Measurements from ENCODE around the gene B3GALT2. TPM values are rescaled to one million over a fixed set of nuclear protein-coding genes. Genes with fewer than 3 reads are reported as not detected.
"Not testable (repeated sequence)": the region's sequence is repeated elsewhere in the genome, so short reads cannot be mapped to it uniquely, and the experiment has no call there.

B3GALT2 gene
- polyA plus RNA-seq, 1 donor from 2014 or later = 0.14 TPM

GRCh38 chr1:193190096-193190744 lies 3.8 kb upstream of the B3GALT2 start:
- no peak overlapping the region for H3K4me3 Mint-ChIP-seq
- H3K36me3 Mint-ChIP-seq = peaks cover 9% of the 10 kb centered on the region
- no peaks in the 10 kb centered on the region for H3K27me3 Mint-ChIP-seq
- peaks cover 13 to 34% (median 30%) of the 10 kb centered on the region in 3 donors for H3K4me1 Mint-ChIP-seq
- H3K27ac Mint-ChIP-seq = peak overlapping the region in 1 of 3 donors; percentile 19
- H3K9me3 Mint-ChIP-seq = no peaks in the 10 kb centered on the region

GRCh38 chr1:193189442-193190095 lies 3.2 kb upstream of the B3GALT2 start:
- H3K4me3 Mint-ChIP-seq = no peak overlapping the region
- peaks cover 14 to 36% (median 31%) of the 10 kb centered on the region in 3 donors for H3K4me1 Mint-ChIP-seq
- H3K27me3 Mint-ChIP-seq = no peaks in the 10 kb centered on the region
- H3K36me3 Mint-ChIP-seq = peaks cover 9% of the 10 kb centered on the region
- no peak overlapping the region for H3K27ac Mint-ChIP-seq
- H3K9me3 Mint-ChIP-seq = no peaks in the 10 kb centered on the region

- H3K27me3 Mint-ChIP-seq, H3K4me3 Mint-ChIP-seq, H3K27ac Mint-ChIP-seq, H3K36me3 Mint-ChIP-seq, H3K9me3 Mint-ChIP-seq: not testable (repeated sequence)
- H3K4me1 Mint-ChIP-seq = peaks cover 13 to 33% (median 25%) of the 10 kb centered on the region in 3 donors
These were observed 2.5 kb upstream of the B3GALT2 start for GRCh38 chr1:193188915-193189314.

- Mint-ChIP-seq H3K4me1 (peaks cover 11 to 31% (median 29%) of the 10 kb centered on the region in 3 donors), H3K36me3 (peaks cover 4% of the 10 kb centered on the region), H3K27ac (peak overlapping the region in 1 of 3 donors; percentile 23), H3K27me3 (no peaks in the 10 kb centered on the region), H3K4me3 (no peak overlapping the region), H3K9me3 (no peaks in the 10 kb centered on the region)
These were observed 701 bp upstream of the B3GALT2 start for GRCh38 chr1:193187114-193187513.

- Mint-ChIP-seq H3K4me3 (no peak overlapping the region), H3K27me3 (no peaks in the 10 kb centered on the region)
These were observed 1.2 kb downstream of the B3GALT2 start for GRCh38 chr1:193185211-193185610.

GRCh38 chr1:193184776-193185175 lies 1.6 kb downstream of the B3GALT2 start:
- H3K9me3 Mint-ChIP-seq = no peaks in the 10 kb centered on the region
- H3K27ac Mint-ChIP-seq = no peak overlapping the region
- H3K4me1 Mint-ChIP-seq = peaks cover 11 to 31% (median 26%) of the 10 kb centered on the region in 3 donors
- H3K36me3 Mint-ChIP-seq = no peaks in the 10 kb centered on the region
- no peak overlapping the region for H3K4me3 Mint-ChIP-seq
- H3K27me3 Mint-ChIP-seq = no peaks in the 10 kb centered on the region

More at GRCh38 chr1:193185211-193185610, 1.2 kb downstream of the B3GALT2 start:
- Mint-ChIP-seq H3K4me1 (peaks cover 11 to 34% (median 27%) of the 10 kb centered on the region in 3 donors), H3K27ac (no peak overlapping the region), H3K9me3 (no peaks in the 10 kb centered on the region), H3K36me3 (no peaks in the 10 kb centered on the region)

GRCh38 chr1:193183019-193183627 lies 3.3 kb downstream of the B3GALT2 start:
- peaks cover 9 to 29% (median 26%) of the 10 kb centered on the region in 3 donors for H3K4me1 Mint-ChIP-seq
- H3K4me3 Mint-ChIP-seq = no peak overlapping the region
- H3K27me3 Mint-ChIP-seq = no peaks in the 10 kb centered on the region
- no peaks in the 10 kb centered on the region for H3K9me3 Mint-ChIP-seq
- no peaks in the 10 kb centered on the region for H3K36me3 Mint-ChIP-seq
- H3K27ac Mint-ChIP-seq = no peak overlapping the region

GRCh38 chr1:193181985-193182384 lies 4.4 kb downstream of the B3GALT2 start:
- no peaks in the 10 kb centered on the region for H3K9me3 Mint-ChIP-seq
- H3K27ac Mint-ChIP-seq = no peak overlapping the region
- no peak overlapping the region for H3K4me3 Mint-ChIP-seq
- no peaks in the 10 kb centered on the region for H3K27me3 Mint-ChIP-seq
- peaks cover 9 to 29% (median 26%) of the 10 kb centered on the region in 3 donors for H3K4me1 Mint-ChIP-seq
- peaks cover under 1% of the 10 kb centered on the region for H3K36me3 Mint-ChIP-seq

GRCh38 chr1:193181536-193181935 lies 4.9 kb downstream of the B3GALT2 start:
- H3K4me1 Mint-ChIP-seq = peaks cover 9 to 28% (median 25%) of the 10 kb centered on the region in 3 donors
- peaks cover 3% of the 10 kb centered on the region for H3K36me3 Mint-ChIP-seq
- no peak overlapping the region for H3K27ac Mint-ChIP-seq
- no peaks in the 10 kb centered on the region for H3K27me3 Mint-ChIP-seq
- no peaks in the 10 kb centered on the region for H3K9me3 Mint-ChIP-seq
- no peak overlapping the region for H3K4me3 Mint-ChIP-seq

GRCh38 chr1:193179094-193179493 lies 7.3 kb downstream of the B3GALT2 start:
- H3K36me3 Mint-ChIP-seq = peaks cover 9% of the 10 kb centered on the region
- H3K27me3 Mint-ChIP-seq = no peaks in the 10 kb centered on the region
- peaks cover 7 to 17% (median 15%) of the 10 kb centered on the region in 3 donors for H3K4me1 Mint-ChIP-seq
- H3K4me3 Mint-ChIP-seq = no peak overlapping the region
- H3K9me3 Mint-ChIP-seq = no peaks in the 10 kb centered on the region
- H3K27ac Mint-ChIP-seq = peak overlapping the region in 1 of 3 donors; percentile 50

GRCh38 chr1:193176788-193177187 lies 9.6 kb downstream of the B3GALT2 start:
- H3K9me3 Mint-ChIP-seq = no peaks in the 10 kb centered on the region
- peaks cover 9 to 14% (median 13%) of the 10 kb centered on the region in 3 donors for H3K4me1 Mint-ChIP-seq
- H3K27ac Mint-ChIP-seq = no peak overlapping the region
- no peaks in the 10 kb centered on the region for H3K27me3 Mint-ChIP-seq
- no peak overlapping the region for H3K4me3 Mint-ChIP-seq
- H3K36me3 Mint-ChIP-seq = peaks cover 9% of the 10 kb centered on the region

- Mint-ChIP-seq H3K9me3 (no peaks in the 10 kb centered on the region), H3K4me3 (no peak overlapping the region), H3K36me3 (peaks cover 10% of the 10 kb centered on the region), H3K27ac (peak overlapping the region in 1 of 3 donors; percentile 21), H3K27me3 (no peaks in the 10 kb centered on the region), H3K4me1 (peaks cover 7 to 13% (median 9%) of the 10 kb centered on the region in 3 donors)
These were observed 10.3 kb downstream of the B3GALT2 start for GRCh38 chr1:193176113-193176512.

- peaks cover 0 to 9% (median 4%) of the 10 kb centered on the region in 3 donors for H3K4me1 Mint-ChIP-seq
- H3K27ac Mint-ChIP-seq = no peak overlapping the region
- no peaks in the 10 kb centered on the region for H3K9me3 Mint-ChIP-seq
- no peak overlapping the region for H3K4me3 Mint-ChIP-seq
- no peaks in the 10 kb centered on the region for H3K27me3 Mint-ChIP-seq
- H3K36me3 Mint-ChIP-seq = peaks cover 3% of the 10 kb centered on the region
These were observed 29.1 kb downstream of the B3GALT2 start for GRCh38 chr1:193157360-193157759.

GRCh38 chr1:193156822-193157142 lies 29.6 kb downstream of the B3GALT2 start:
- Mint-ChIP-seq H3K27ac (no peak overlapping the region), H3K4me3 (no peak overlapping the region), H3K9me3 (no peaks in the 10 kb centered on the region), H3K4me1 (peaks cover 0 to 9% (median 4%) of the 10 kb centered on the region in 3 donors), H3K27me3 (no peaks in the 10 kb centered on the region), H3K36me3 (peaks cover 3% of the 10 kb centered on the region)

GRCh38 chr1:193156117-193156821 lies 30.1 kb downstream of the B3GALT2 start:
- Mint-ChIP-seq H3K4me1 (peaks cover 0 to 9% (median 4%) of the 10 kb centered on the region in 3 donors), H3K36me3 (peaks cover 3% of the 10 kb centered on the region)

More at GRCh38 chr1:193156117-193156821, 30.1 kb downstream of the B3GALT2 start:
- H3K9me3 Mint-ChIP-seq = no peaks in the 10 kb centered on the region
- H3K27me3 Mint-ChIP-seq = no peaks in the 10 kb centered on the region
- H3K4me3 Mint-ChIP-seq = no peak overlapping the region
- no peak overlapping the region for H3K27ac Mint-ChIP-seq
